ENCODE results near the gene USP48. TPM values are rescaled to one million over a fixed set of nuclear protein-coding genes. Genes with fewer than 3 reads are reported as not detected.

USP48 gene
- total RNA-seq, 1 donor from 2014 or later: 55.3 TPM

DNA sequence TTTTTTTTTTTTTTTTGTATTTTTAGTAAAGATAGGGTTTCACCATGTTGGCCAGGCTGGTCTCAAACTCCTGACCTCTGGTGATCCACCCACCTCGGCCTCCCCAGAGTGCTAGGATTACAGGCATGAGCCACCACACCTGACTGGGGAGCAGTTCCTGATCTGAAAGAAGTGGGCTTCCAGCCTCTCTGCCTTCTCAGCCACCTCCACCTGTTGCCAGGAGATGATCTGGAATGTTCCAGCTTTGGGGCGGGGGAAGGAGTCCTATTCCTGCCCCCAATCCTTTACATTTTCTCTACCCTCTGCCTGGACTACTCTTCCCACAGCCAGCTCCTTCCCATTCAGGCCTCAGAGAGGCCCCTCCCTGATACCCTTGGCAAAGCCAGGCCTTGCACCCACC lies 141.9 kb downstream of the USP48 start:
- peaks cover 9 to 31% (median 17%) of the 10 kb centered on the region in 3 donors for H3K27me3 ChIP-seq (ENCODE audit: control insufficient read depth in 3 of 3, insufficient read depth in 3 of 3, low read length in 3 of 3)
- H3K36me3 ChIP-seq (ENCODE audit: control insufficient read depth in 3 of 3, insufficient read depth in 3 of 3, low read length in 3 of 3): no peaks in the 10 kb centered on the region
- H3K4me1 ChIP-seq (ENCODE audit: control insufficient read depth in 3 of 3, insufficient read depth in 3 of 3, low read length in 3 of 3): peaks cover 0 to 9% (median 8%) of the 10 kb centered on the region in 3 donors
- no peak overlapping the region for H3K27ac ChIP-seq (ENCODE audit: low read depth, low read length)
- no peaks in the 10 kb centered on the region for H3K9me3 ChIP-seq (ENCODE audit: control insufficient read depth in 3 of 3, low read length in 3 of 3)
- H3K4me3 ChIP-seq (ENCODE audit: low read length in 3 of 3): no peak overlapping the region
- no peak overlapping the region for H3K9ac ChIP-seq (ENCODE audit: low read depth in 1 of 3, low read length in 3 of 3)

GRCh38 chr1:21640653-21641052 lies 142.3 kb downstream of the USP48 start:
- Histone ChIP-seq H3K9me3 (ENCODE audit: control insufficient read depth in 3 of 3, low read length in 3 of 3) (no peaks in the 10 kb centered on the region), H3K36me3 (ENCODE audit: control insufficient read depth in 3 of 3, insufficient read depth in 3 of 3, low read length in 3 of 3) (no peaks in the 10 kb centered on the region), H3K9ac (ENCODE audit: low read depth in 1 of 3, low read length in 3 of 3) (no peak overlapping the region), H3K27ac (ENCODE audit: low read depth, low read length) (no peak overlapping the region), H3K4me3 (ENCODE audit: low read length in 3 of 3) (no peak overlapping the region), H3K27me3 (ENCODE audit: control insufficient read depth in 3 of 3, insufficient read depth in 3 of 3, low read length in 3 of 3) (peaks cover 9 to 26% (median 12%) of the 10 kb centered on the region in 3 donors), H3K4me1 (ENCODE audit: control insufficient read depth in 3 of 3, insufficient read depth in 3 of 3, low read length in 3 of 3) (peaks cover 0 to 9% (median 8%) of the 10 kb centered on the region in 3 donors)

DNA sequence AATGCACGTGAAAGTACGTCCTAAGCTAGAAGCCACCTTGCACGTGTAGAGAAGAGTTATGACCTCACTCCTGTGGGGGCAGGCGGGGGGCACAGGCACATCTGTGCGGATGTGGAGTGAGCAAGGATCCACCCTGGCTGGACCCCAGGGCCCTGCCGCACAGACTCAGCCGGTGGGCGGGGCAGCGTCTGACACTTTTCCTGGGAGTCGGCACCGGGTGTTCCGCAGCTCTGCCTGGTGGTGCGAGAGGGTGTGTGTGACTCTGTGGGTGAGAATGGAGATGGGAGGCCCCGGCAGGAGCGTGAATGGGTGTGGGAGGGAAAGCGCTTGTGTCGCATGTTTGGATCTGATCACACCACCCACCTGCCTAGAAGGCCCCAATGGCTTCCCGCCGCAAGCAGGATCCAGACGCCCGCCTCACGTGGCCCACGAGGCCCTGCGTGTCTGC lies 143.3 kb downstream of the USP48 start:
- Histone ChIP-seq H3K27me3 (ENCODE audit: control insufficient read depth in 3 of 3, insufficient read depth in 3 of 3, low read length in 3 of 3) (peaks cover 14 to 26% (median 16%) of the 10 kb centered on the region in 3 donors), H3K27ac (ENCODE audit: low read depth, low read length) (no peak overlapping the region), H3K4me3 (ENCODE audit: low read length in 3 of 3) (no peak overlapping the region), H3K36me3 (ENCODE audit: control insufficient read depth in 3 of 3, insufficient read depth in 3 of 3, low read length in 3 of 3) (no peaks in the 10 kb centered on the region), H3K9me3 (ENCODE audit: control insufficient read depth in 3 of 3, low read length in 3 of 3) (no peaks in the 10 kb centered on the region), H3K9ac (ENCODE audit: low read depth in 1 of 3, low read length in 3 of 3) (no peak overlapping the region), H3K4me1 (ENCODE audit: control insufficient read depth in 3 of 3, insufficient read depth in 3 of 3, low read length in 3 of 3) (peaks cover 0 to 9% (median 8%) of the 10 kb centered on the region in 3 donors)

- no peak overlapping the region for H3K4me3 ChIP-seq (ENCODE audit: low read length in 3 of 3)
- no peaks in the 10 kb centered on the region for H3K36me3 ChIP-seq (ENCODE audit: control insufficient read depth in 3 of 3, insufficient read depth in 3 of 3, low read length in 3 of 3)
- peak overlapping the region in 1 of 3 donors; percentile 25 for H3K9ac ChIP-seq (ENCODE audit: low read depth in 1 of 3, low read length in 3 of 3)
- H3K27ac ChIP-seq (ENCODE audit: low read depth, low read length): no peak overlapping the region
- peaks cover 12 to 25% (median 20%) of the 10 kb centered on the region in 3 donors for H3K27me3 ChIP-seq (ENCODE audit: control insufficient read depth in 3 of 3, insufficient read depth in 3 of 3, low read length in 3 of 3)
- no peaks in the 10 kb centered on the region for H3K9me3 ChIP-seq (ENCODE audit: control insufficient read depth in 3 of 3, low read length in 3 of 3)
- peaks cover 0 to 9% (median 8%) of the 10 kb centered on the region in 3 donors for H3K4me1 ChIP-seq (ENCODE audit: control insufficient read depth in 3 of 3, insufficient read depth in 3 of 3, low read length in 3 of 3)
Measured at GRCh38 chr1:21638531-21639341, 144.2 kb downstream of the USP48 start.

DNA sequence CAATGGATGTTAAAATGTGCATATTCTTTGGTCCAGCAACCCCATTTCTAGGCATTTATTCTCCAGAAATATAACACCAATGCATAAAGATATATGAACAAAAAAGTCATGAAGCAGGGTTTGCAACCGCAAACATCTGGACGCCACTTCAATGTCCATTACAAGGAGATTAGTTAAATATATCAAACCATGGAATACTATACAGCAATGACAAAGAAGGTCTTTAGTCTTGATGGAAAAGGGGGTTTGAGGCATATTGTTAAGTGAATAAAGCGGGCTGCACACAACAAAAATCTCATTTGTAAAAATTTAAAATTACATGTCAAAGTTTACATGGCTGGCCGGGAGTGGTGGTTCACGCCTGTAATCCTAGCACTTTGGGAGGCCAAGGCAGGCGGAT lies 145.4 kb downstream of the USP48 start:
- Histone ChIP-seq H3K4me3 (ENCODE audit: low read length in 3 of 3) (no peak overlapping the region), H3K27ac (ENCODE audit: low read depth, low read length) (no peak overlapping the region), H3K27me3 (ENCODE audit: control insufficient read depth in 3 of 3, insufficient read depth in 3 of 3, low read length in 3 of 3) (peaks cover 16 to 28% (median 19%) of the 10 kb centered on the region in 3 donors), H3K9me3 (ENCODE audit: control insufficient read depth in 3 of 3, low read length in 3 of 3) (no peaks in the 10 kb centered on the region), H3K4me1 (ENCODE audit: control insufficient read depth in 3 of 3, insufficient read depth in 3 of 3, low read length in 3 of 3) (peaks cover 0 to 9% (median 8%) of the 10 kb centered on the region in 3 donors), H3K36me3 (ENCODE audit: control insufficient read depth in 3 of 3, insufficient read depth in 3 of 3, low read length in 3 of 3) (no peaks in the 10 kb centered on the region), H3K9ac (ENCODE audit: low read depth in 1 of 3, low read length in 3 of 3) (no peak overlapping the region)

- Histone ChIP-seq H3K4me1 (ENCODE audit: control insufficient read depth in 3 of 3, insufficient read depth in 3 of 3, low read length in 3 of 3) (peaks cover 0 to 9% (median 8%) of the 10 kb centered on the region in 3 donors), H3K36me3 (ENCODE audit: control insufficient read depth in 3 of 3, insufficient read depth in 3 of 3, low read length in 3 of 3) (no peaks in the 10 kb centered on the region), H3K9ac (ENCODE audit: low read depth in 1 of 3, low read length in 3 of 3) (no peak overlapping the region), H3K9me3 (ENCODE audit: control insufficient read depth in 3 of 3, low read length in 3 of 3) (no peaks in the 10 kb centered on the region), H3K27me3 (ENCODE audit: control insufficient read depth in 3 of 3, insufficient read depth in 3 of 3, low read length in 3 of 3) (peaks cover 14 to 27% (median 23%) of the 10 kb centered on the region in 3 donors), H3K27ac (ENCODE audit: low read depth, low read length) (no peak overlapping the region), H3K4me3 (ENCODE audit: low read length in 3 of 3) (no peak overlapping the region)
Measured at GRCh38 chr1:21636029-21636428, 146.9 kb downstream of the USP48 start.

- no peak overlapping the region for H3K27ac ChIP-seq (ENCODE audit: low read depth, low read length)
- H3K4me3 ChIP-seq (ENCODE audit: low read length in 3 of 3): no peak overlapping the region
- no peak overlapping the region for H3K9ac ChIP-seq (ENCODE audit: low read depth in 1 of 3, low read length in 3 of 3)
- H3K9me3 ChIP-seq (ENCODE audit: control insufficient read depth in 3 of 3, low read length in 3 of 3): no peaks in the 10 kb centered on the region
- H3K27me3 ChIP-seq (ENCODE audit: control insufficient read depth in 3 of 3, insufficient read depth in 3 of 3, low read length in 3 of 3): peaks cover 19 to 32% (median 28%) of the 10 kb centered on the region in 3 donors
- peaks cover 0 to 9% (median 8%) of the 10 kb centered on the region in 3 donors for H3K4me1 ChIP-seq (ENCODE audit: control insufficient read depth in 3 of 3, insufficient read depth in 3 of 3, low read length in 3 of 3)
- H3K36me3 ChIP-seq (ENCODE audit: control insufficient read depth in 3 of 3, insufficient read depth in 3 of 3, low read length in 3 of 3): no peaks in the 10 kb centered on the region
Measured at GRCh38 chr1:21634806-21635535, 148.0 kb downstream of the USP48 start.

GRCh38 chr1:21633992-21634805 lies 148.8 kb downstream of the USP48 start:
- Histone ChIP-seq H3K27ac (ENCODE audit: low read depth, low read length) (no peak overlapping the region), H3K4me1 (ENCODE audit: control insufficient read depth in 3 of 3, insufficient read depth in 3 of 3, low read length in 3 of 3) (peaks cover 0 to 7% (median 5%) of the 10 kb centered on the region in 3 donors), H3K9me3 (ENCODE audit: control insufficient read depth in 3 of 3, low read length in 3 of 3) (no peaks in the 10 kb centered on the region), H3K4me3 (ENCODE audit: low read length in 3 of 3) (no peak overlapping the region), H3K9ac (ENCODE audit: low read depth in 1 of 3, low read length in 3 of 3) (no peak overlapping the region), H3K27me3 (ENCODE audit: control insufficient read depth in 3 of 3, insufficient read depth in 3 of 3, low read length in 3 of 3) (peaks cover 19 to 37% (median 34%) of the 10 kb centered on the region in 3 donors), H3K36me3 (ENCODE audit: control insufficient read depth in 3 of 3, insufficient read depth in 3 of 3, low read length in 3 of 3) (no peaks in the 10 kb centered on the region)

GRCh38 chr1:21633141-21633755 lies 149.7 kb downstream of the USP48 start:
- no peak overlapping the region for H3K27ac ChIP-seq (ENCODE audit: low read depth, low read length)
- no peaks in the 10 kb centered on the region for H3K36me3 ChIP-seq (ENCODE audit: control insufficient read depth in 3 of 3, insufficient read depth in 3 of 3, low read length in 3 of 3)
- H3K9me3 ChIP-seq (ENCODE audit: control insufficient read depth in 3 of 3, low read length in 3 of 3): no peaks in the 10 kb centered on the region
- H3K4me1 ChIP-seq (ENCODE audit: control insufficient read depth in 3 of 3, insufficient read depth in 3 of 3, low read length in 3 of 3): no peaks in the 10 kb centered on the region
- H3K9ac ChIP-seq (ENCODE audit: low read depth in 1 of 3, low read length in 3 of 3): no peak overlapping the region
- H3K27me3 ChIP-seq (ENCODE audit: control insufficient read depth in 3 of 3, insufficient read depth in 3 of 3, low read length in 3 of 3): peaks cover 19 to 40% (median 39%) of the 10 kb centered on the region in 3 donors
- no peak overlapping the region for H3K4me3 ChIP-seq (ENCODE audit: low read length in 3 of 3)

All from skeletal muscle tissue (tissue), 4 donors.